ENCODE data around the gene OS9.

OS9 gene

GRCh38 chr12:57732726-57733593, 39.0 kb downstream of the OS9 start:
- TF ChIP-seq CTCF (conservative IDR thresholded peaks at IDR 0.05) = no peak
- H3K27ac ChIP-seq = no peak overlapping the region

GRCh38 chr12:57733928-57734327, 40.0 kb downstream of the OS9 start:
- no peak for TF ChIP-seq CTCF (conservative IDR thresholded peaks at IDR 0.05)
- no peak overlapping the region for H3K27ac ChIP-seq

- TF ChIP-seq CTCF (conservative IDR thresholded peaks at IDR 0.05) = no peak
- H3K27ac ChIP-seq = no peak overlapping the region
Measured at GRCh38 chr12:57734591-57734990, 40.7 kb downstream of the OS9 start.

GRCh38 chr12:57735198-57735855, 41.4 kb downstream of the OS9 start:
- no peak overlapping the region for H3K27ac ChIP-seq
- no peak for TF ChIP-seq CTCF (conservative IDR thresholded peaks at IDR 0.05)

- peak; percentile 74 for TF ChIP-seq CTCF (conservative IDR thresholded peaks at IDR 0.05)
- no peak overlapping the region for H3K27ac ChIP-seq
Measured at GRCh38 chr12:57735952-57736740, 42.2 kb downstream of the OS9 start.

GRCh38 chr12:57736741-57737466, 43.0 kb downstream of the OS9 start:
- no peak overlapping the region for H3K27ac ChIP-seq
- no peak for TF ChIP-seq CTCF (conservative IDR thresholded peaks at IDR 0.05)

Measured in VCaP (cell line).